ENCODE results near the gene CNFN.

DNA sequence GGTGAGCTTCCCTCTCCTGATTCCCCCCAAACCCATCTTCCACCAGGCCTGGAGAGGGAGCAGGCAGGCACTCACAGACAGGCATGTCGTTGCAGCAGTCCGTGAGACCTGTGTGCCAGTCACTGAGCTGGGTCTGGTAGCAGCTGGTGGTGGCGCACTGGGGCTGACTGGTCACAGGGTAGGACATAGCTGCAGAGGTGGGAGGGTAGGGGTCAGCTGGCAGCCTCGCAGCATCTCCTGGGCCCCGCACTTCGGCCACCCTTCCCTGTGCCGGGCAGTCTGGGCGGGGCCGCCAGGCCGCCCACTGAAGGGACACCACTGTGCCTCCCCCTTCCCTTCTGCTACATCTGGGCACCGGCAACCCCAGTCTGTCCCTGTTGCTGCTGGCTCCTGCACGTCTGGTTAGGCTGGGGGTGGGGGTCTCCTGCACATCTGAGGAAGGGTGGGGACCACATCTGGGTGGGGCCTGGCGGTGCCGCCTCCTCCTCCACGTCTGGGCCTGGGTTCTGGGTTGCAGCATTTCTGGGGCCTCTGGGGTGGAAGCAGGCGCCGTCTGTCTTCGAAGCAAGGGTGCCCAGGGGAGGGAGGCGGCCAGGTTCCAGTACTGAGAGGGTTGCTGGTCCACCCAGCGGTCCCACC lies 1.1 kb downstream of the CNFN start:
- TF ChIP-seq, protein P1, sequence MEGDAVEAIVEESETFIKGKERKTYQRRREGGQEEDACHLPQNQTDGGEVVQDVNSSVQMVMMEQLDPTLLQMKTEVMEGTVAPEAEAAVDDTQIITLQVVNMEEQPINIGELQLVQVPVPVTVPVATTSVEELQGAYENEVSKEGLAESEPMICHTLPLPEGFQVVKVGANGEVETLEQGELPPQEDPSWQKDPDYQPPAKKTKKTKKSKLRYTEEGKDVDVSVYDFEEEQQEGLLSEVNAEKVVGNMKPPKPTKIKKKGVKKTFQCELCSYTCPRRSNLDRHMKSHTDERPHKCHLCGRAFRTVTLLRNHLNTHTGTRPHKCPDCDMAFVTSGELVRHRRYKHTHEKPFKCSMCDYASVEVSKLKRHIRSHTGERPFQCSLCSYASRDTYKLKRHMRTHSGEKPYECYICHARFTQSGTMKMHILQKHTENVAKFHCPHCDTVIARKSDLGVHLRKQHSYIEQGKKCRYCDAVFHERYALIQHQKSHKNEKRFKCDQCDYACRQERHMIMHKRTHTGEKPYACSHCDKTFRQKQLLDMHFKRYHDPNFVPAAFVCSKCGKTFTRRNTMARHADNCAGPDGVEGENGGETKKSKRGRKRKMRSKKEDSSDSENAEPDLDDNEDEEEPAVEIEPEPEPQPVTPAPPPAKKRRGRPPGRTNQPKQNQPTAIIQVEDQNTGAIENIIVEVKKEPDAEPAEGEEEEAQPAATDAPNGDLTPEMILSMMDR (conservative IDR thresholded peaks at IDR 0.05 in 1 of 2, IDR thresholded peaks at IDR 0.05 in 1 of 2; ENCODE audit: extremely low read depth in 1 of 2, insufficient read depth in 1 of 2, low read depth in 1 of 2, low read length in 2 of 2): no peak
- no peak for TF ChIP-seq EZH2 (IDR thresholded peaks at IDR 0.05; ENCODE audit: borderline replicate concordance, low read length)
